Uterus (tissue), 2 donors: ENCODE data around the gene GALNT18.

ENCODE experiments used
- POLR2A ChIP-seq, 2 donors: fragments of 450-650 bp; IDR thresholded peaks; one replicate each; pipeline ENCODE4 v1.6.1; 2016; ENCODE audit warnings: antibody characterized with exemption in 2 of 2, mild to moderate bottlenecking in 1 of 2, moderate library complexity in 1 of 2
- TF ChIP-seq, protein P1 (sequence below), 4 experiments: fragments of 200-600 bp in 2 of 4; fragments of 450-650 bp in 2 of 4; sonication (generic) in 2 of 4; IDR thresholded peaks; one replicate each; pipeline ENCODE4 v1.5.1; 2016 to 2019; ENCODE audit warnings: antibody characterized with exemption in 4 of 4, mild to moderate bottlenecking in 2 of 4, moderate library complexity in 1 of 4

GRCh38 chr11:11505190-11505589, 116.6 kb downstream of the GALNT18 start:
- TF ChIP-seq, protein P1, sequence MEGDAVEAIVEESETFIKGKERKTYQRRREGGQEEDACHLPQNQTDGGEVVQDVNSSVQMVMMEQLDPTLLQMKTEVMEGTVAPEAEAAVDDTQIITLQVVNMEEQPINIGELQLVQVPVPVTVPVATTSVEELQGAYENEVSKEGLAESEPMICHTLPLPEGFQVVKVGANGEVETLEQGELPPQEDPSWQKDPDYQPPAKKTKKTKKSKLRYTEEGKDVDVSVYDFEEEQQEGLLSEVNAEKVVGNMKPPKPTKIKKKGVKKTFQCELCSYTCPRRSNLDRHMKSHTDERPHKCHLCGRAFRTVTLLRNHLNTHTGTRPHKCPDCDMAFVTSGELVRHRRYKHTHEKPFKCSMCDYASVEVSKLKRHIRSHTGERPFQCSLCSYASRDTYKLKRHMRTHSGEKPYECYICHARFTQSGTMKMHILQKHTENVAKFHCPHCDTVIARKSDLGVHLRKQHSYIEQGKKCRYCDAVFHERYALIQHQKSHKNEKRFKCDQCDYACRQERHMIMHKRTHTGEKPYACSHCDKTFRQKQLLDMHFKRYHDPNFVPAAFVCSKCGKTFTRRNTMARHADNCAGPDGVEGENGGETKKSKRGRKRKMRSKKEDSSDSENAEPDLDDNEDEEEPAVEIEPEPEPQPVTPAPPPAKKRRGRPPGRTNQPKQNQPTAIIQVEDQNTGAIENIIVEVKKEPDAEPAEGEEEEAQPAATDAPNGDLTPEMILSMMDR (IDR thresholded peaks at IDR 0.05): no peak
- no peak for TF ChIP-seq POLR2A (IDR thresholded peaks at IDR 0.05)
